T-cell (primary cell): ENCODE measurements around the gene ROBO2. TPM values are rescaled to one million over a fixed set of nuclear protein-coding genes. Genes with fewer than 3 reads are reported as not detected.

Source experiments
- ATAC-seq, 4 experiments: fragments of 200-7000 bp in 3 of 4; fragments of 150-1000 bp in 1 of 4; cut with Tn5 transposase; replicated peaks in 1 of 4; 1 replicate in 3 of 4; 2 replicates in 1 of 4; pipeline ENCODE4 v1.10.0; 2021; ENCODE audit warnings: moderate library complexity in 3 of 4, mild to moderate bottlenecking in 2 of 4, moderate number of reproducible peaks in 1 of 4
- CTCF ChIA-PET, 2 donors: fragments of 300-600 bp; sonication (Branson Sonifier 250); formaldehyde crosslinking; loops; one replicate each; lab custom pipeline; 2022; ENCODE audit warnings: antibody characterized with exemption in 2 of 2; lab: Charles Lee
- POLR2A ChIA-PET, 2 donors: fragments of 300-600 bp; sonication (Branson Sonifier 250); formaldehyde crosslinking; loops; one replicate each; lab custom pipeline; 2022; ENCODE audit warnings: antibody characterized with exemption in 2 of 2; lab: Charles Lee
- DNase-seq, 35 experiments: peaks; one replicate each; pipeline versions ENCODE4 v3.0.0 to v3.0.0-alpha.2; 2013 to 2023
- H3K27ac ChIP-seq: one replicate; pipeline ENCODE4 v1.5.1; 2013; ENCODE audit warnings: low read length
- H3K27me3 ChIP-seq, 2 experiments: replicated peaks in 1 of 2; 1 replicate in 1 of 2; 2 replicates in 1 of 2; pipeline versions ENCODE4 v1.6.1 to v1.7.0; 2013; ENCODE audit warnings: low read length in 1 of 2, mixed read lengths in 1 of 2; ENCODE audit not compliant: control insufficient read depth in 2 of 2, insufficient read depth in 2 of 2; ENCODE audit errors: extremely low read depth in 1 of 2
- H3K36me3 ChIP-seq, 2 donors: 1 replicate in 1 of 2; 2 replicates in 1 of 2; pipeline versions ENCODE4 v1.6.1 to v1.7.0; 2013; ENCODE audit warnings: low read length in 1 of 2; ENCODE audit not compliant: control insufficient read depth in 2 of 2, insufficient read depth in 1 of 2; ENCODE audit errors: extremely low read depth in 1 of 2
- H3K4me1 ChIP-seq, 2 experiments: 1 replicate in 1 of 2; 2 replicates in 1 of 2; pipeline versions ENCODE4 v1.6.1 to v1.7.0; 2013; ENCODE audit warnings: low read length in 2 of 2, mixed read lengths in 1 of 2; ENCODE audit not compliant: insufficient read depth in 2 of 2, control insufficient read depth in 1 of 2; ENCODE audit errors: extremely low read depth in 1 of 2
- H3K4me3 ChIP-seq, 2 donors: 1 replicate in 1 of 2; 2 replicates in 1 of 2; pipeline versions ENCODE4 v1.5.1 to v1.7.0; 2013; ENCODE audit warnings: mild to moderate bottlenecking in 2 of 2, low read length in 1 of 2, moderate library complexity in 1 of 2; ENCODE audit not compliant: control insufficient read depth in 1 of 2; ENCODE audit errors: extremely low read depth in 1 of 2
- H3K9me3 ChIP-seq: 2 replicates; pipeline ENCODE4 v1.7.0; 2013
- H3K27ac Mint-ChIP-seq, 2 donors: one replicate each; pipeline ENCODE4 v1.8.0; 2020 to 2021; ENCODE audit warnings: mild to moderate bottlenecking in 2 of 2, mixed read lengths in 2 of 2
- H3K27me3 Mint-ChIP-seq, 2 donors: one replicate each; pipeline ENCODE4 v1.8.0; 2021 to 2022; ENCODE audit warnings: mixed read lengths in 2 of 2
- H3K36me3 Mint-ChIP-seq: one replicate; pipeline ENCODE4 v1.8.0; 2021; ENCODE audit warnings: mixed read lengths
- H3K4me1 Mint-ChIP-seq, 3 donors: one replicate each; pipeline ENCODE4 v1.8.0; 2020 to 2022; ENCODE audit warnings: mixed read lengths in 3 of 3, mild to moderate bottlenecking in 1 of 3
- H3K4me3 Mint-ChIP-seq, 3 donors: one replicate each; pipeline ENCODE4 v1.8.0; 2020 to 2022; ENCODE audit warnings: mild to moderate bottlenecking in 3 of 3, mixed read lengths in 3 of 3, moderate library complexity in 3 of 3
- H3K9me3 Mint-ChIP-seq, 3 donors: one replicate each; pipeline ENCODE4 v1.8.0; 2020 to 2022; ENCODE audit warnings: mixed read lengths in 3 of 3
- WGBS: methylation state at CpG from one replicate; pipeline ENCODE4 v1.1.5; 2013; ENCODE audit warnings: missing lambda C conversion rate; ENCODE audit not compliant: insufficient coverage; 5-methylcytosine and 5-hydroxymethylcytosine counted together
- total RNA-seq, 35 experiments: library from RNA in 6 of 35; stranded (reverse) in 6 of 35; fragments of 120-200 nt in 1 of 35; gene quantifications; one replicate each; pipeline versions ENCODE4 v1.2.1 to v1.2.4 and lab custom pipeline; 2013 to 2026

The ROBO2 gene
- total RNA-seq, 5 donors from 2014 or later (not counting 1 experiment from before 2014, with no cell fraction given), result not detected

- no CpG with 5 or more reads among the region's 1 CpG for WGBS
- Histone ChIP-seq H3K9me3 (no peaks in the 10 kb centered on the region), H3K27ac (no peak overlapping the region), H3K4me3 (no peak overlapping the region), H3K4me1 (no peaks in the 10 kb centered on the region), H3K36me3 (no peaks in the 10 kb centered on the region), H3K27me3 (no peaks in the 10 kb centered on the region)
- CTCF ChIA-PET, result no interaction called here
- DNase-seq (no peak), ATAC-seq (no peak)
- Mint-ChIP-seq H3K36me3 (no peaks in the 10 kb centered on the region), H3K9me3 (peaks cover 4 to 24% (median 14%) of the 10 kb centered on the region in 3 donors), H3K27ac (no peak overlapping the region), H3K27me3 (no peaks in the 10 kb centered on the region), H3K4me3 (no peak overlapping the region), H3K4me1 (no peaks in the 10 kb centered on the region)
- POLR2A ChIA-PET, result no interaction called here
Measured at GRCh38 chr3:77446084-77446483, 406.2 kb downstream of the ROBO2 start.

GRCh38 chr3:77446761-77447160 is 406.9 kb downstream of the ROBO2 start:
- ATAC-seq (no peak), DNase-seq (no peak)
- no peaks in the 10 kb centered on the region for H3K4me1 ChIP-seq
- ChIA-PET POLR2A (no interaction called here), CTCF (no interaction called here)
- no peak overlapping the region for H3K27ac ChIP-seq
- H3K27me3 Mint-ChIP-seq, result no peaks in the 10 kb centered on the region
- no peaks in the 10 kb centered on the region for H3K4me1 Mint-ChIP-seq
- no peaks in the 10 kb centered on the region for H3K9me3 ChIP-seq
- H3K36me3 Mint-ChIP-seq, result no peaks in the 10 kb centered on the region
- H3K27me3 ChIP-seq, result no peaks in the 10 kb centered on the region
- no peak overlapping the region for H3K4me3 Mint-ChIP-seq
- no peaks in the 10 kb centered on the region for H3K36me3 ChIP-seq
- H3K9me3 Mint-ChIP-seq, result peaks cover 4 to 24% (median 14%) of the 10 kb centered on the region in 3 donors
- H3K4me3 ChIP-seq, result no peak overlapping the region
- H3K27ac Mint-ChIP-seq, result no peak overlapping the region

DNA sequence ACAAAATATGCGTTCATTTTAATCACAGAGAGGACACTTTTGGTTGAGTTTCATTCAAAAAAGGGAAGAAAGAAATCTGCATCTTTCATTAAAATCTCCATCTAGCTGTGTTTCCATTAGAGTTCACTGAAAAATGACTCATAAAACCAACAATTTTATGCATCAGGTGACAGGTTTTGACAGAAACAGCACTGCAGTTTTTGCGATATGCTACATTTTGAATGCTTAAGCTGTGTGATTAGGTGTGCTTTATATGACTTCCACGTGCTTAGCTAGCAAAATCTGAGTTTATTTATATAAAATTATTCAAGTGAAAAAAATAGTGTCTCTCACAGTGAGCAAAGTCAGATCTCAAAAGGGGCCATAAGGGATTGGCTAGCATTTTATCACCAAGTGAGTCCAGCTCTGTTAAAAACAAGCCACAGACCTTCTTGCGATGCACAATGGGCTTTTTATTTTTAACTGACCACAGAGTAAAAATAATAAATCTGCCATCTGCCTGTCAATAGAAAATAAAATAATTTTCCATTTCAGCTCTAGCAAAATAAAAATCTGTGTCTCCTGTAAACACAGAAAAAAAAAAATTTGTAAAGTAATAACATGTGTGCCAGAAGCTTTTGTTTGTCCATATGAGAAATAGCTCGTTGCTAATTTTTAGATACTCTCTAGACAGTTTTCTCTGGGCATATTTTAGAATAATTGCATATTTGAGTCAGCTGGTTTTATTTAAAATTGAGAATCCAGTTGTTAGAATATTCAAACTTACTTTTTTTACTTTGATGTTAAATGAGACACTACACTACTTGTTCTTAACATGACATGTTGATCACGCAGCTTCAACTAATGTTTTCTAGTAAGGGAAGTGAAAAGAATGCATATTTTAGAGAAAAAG is 409.8 kb downstream of the ROBO2 start:
- no CpG with 5 or more reads among the region's 6 CpGs for WGBS
- no peak overlapping the region for H3K27ac ChIP-seq
- H3K9me3 Mint-ChIP-seq, result peaks cover 0 to 28% (median 19%) of the 10 kb centered on the region in 3 donors
- H3K27ac Mint-ChIP-seq, result no peak overlapping the region
- H3K27me3 ChIP-seq, result no peaks in the 10 kb centered on the region
- no peaks in the 10 kb centered on the region for H3K9me3 ChIP-seq
- ATAC-seq (no peak), DNase-seq (no peak)
- ChIA-PET CTCF (interaction anchor here in 1 of 2 donors (1.2 kb wide), 1 partner anchor 11 kb away, joined by 3 read pairs; no protein-coding TSS in a partner anchor), POLR2A (no interaction called here)
- no peak overlapping the region for H3K4me3 ChIP-seq
- no peaks in the 10 kb centered on the region for H3K36me3 ChIP-seq
- no peaks in the 10 kb centered on the region for H3K4me1 ChIP-seq
- no peaks in the 10 kb centered on the region for H3K36me3 Mint-ChIP-seq
- H3K4me3 Mint-ChIP-seq, result no peak overlapping the region
- H3K4me1 Mint-ChIP-seq, result no peaks in the 10 kb centered on the region
- no peaks in the 10 kb centered on the region for H3K27me3 Mint-ChIP-seq

DNA sequence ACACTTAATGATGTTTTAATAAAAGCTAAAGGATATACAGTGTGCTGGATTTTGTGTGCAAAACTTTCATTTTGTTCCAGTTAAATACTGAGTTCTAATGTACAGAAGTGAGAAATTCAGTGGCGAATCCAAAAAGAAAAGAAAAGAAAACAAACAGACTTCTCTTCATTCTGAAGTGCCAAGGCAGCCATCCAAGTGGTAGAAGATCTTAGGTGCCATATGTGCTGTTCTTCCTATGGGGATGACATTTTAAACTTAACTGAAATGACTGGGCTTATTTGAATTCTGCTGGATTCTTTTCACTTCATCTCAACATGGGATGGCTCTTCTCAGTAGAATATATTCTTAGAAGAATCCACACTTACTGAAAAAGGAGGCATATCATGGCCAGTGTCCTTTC is 416.5 kb downstream of the ROBO2 start:
- Mint-ChIP-seq H3K36me3 (no peaks in the 10 kb centered on the region), H3K27me3 (no peaks in the 10 kb centered on the region), H3K4me3 (no peak overlapping the region), H3K4me1 (no peaks in the 10 kb centered on the region), H3K27ac (no peak overlapping the region), H3K9me3 (peaks cover 18 to 37% (median 25%) of the 10 kb centered on the region in 3 donors)
- CTCF ChIA-PET, result no interaction called here
- WGBS, result no CpG with 5 or more reads among the region's 1 CpG
- POLR2A ChIA-PET, result no interaction called here
- Histone ChIP-seq H3K9me3 (no peaks in the 10 kb centered on the region), H3K4me3 (no peak overlapping the region), H3K4me1 (no peaks in the 10 kb centered on the region), H3K36me3 (no peaks in the 10 kb centered on the region), H3K27ac (no peak overlapping the region), H3K27me3 (no peaks in the 10 kb centered on the region)
- DNase-seq, result no peak
- ATAC-seq, result no peak

DNA sequence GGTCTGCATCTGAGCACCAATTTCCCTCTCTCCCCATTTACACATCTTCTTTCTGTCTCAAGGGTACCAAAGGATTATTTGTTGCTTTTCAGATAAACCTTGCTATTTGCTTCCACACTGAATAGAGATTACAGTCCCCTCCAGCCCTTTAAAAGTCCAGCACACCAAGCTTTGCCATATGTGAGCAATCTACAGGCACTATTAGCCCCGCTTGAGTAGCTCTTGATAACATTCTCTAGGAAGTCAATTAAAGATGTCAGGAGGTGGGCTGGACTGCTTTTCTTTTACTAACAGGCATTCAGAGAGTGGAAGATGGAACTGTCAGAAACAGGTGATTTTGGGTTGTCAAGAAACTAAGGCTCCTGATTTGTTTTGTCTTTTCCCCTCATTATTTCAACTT is 417.0 kb downstream of the ROBO2 start:
- Histone ChIP-seq H3K4me1 (no peaks in the 10 kb centered on the region), H3K36me3 (no peaks in the 10 kb centered on the region), H3K27ac (no peak overlapping the region), H3K9me3 (no peaks in the 10 kb centered on the region), H3K27me3 (no peaks in the 10 kb centered on the region), H3K4me3 (no peak overlapping the region)
- WGBS, result no CpG with 5 or more reads among the region's 1 CpG
- ATAC-seq (no peak), DNase-seq (no peak)
- no peaks in the 10 kb centered on the region for H3K4me1 Mint-ChIP-seq
- ChIA-PET POLR2A (no interaction called here), CTCF (no interaction called here)
- no peaks in the 10 kb centered on the region for H3K27me3 Mint-ChIP-seq
- no peaks in the 10 kb centered on the region for H3K36me3 Mint-ChIP-seq
- H3K27ac Mint-ChIP-seq, result no peak overlapping the region
- peaks cover 18 to 37% (median 25%) of the 10 kb centered on the region in 3 donors for H3K9me3 Mint-ChIP-seq
- H3K4me3 Mint-ChIP-seq, result no peak overlapping the region

DNA sequence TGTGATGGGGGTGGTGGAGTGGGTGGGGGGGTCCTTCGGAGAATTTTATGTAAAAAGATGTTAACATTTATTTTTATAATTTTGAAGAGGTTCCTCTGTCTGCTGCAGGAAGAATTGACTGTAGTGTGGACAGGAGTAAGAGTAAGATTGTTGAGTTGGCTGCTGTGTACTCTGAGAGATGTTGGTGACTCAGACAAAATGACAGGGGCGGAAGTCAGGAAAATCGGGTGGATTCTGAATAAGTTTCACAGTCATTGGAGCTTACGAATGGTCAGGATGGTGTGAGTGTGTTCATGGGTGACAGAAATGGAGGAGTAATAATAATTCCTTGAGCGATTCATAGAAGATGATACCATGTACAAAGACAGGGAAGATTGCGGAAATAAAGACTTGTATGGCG is 420.0 kb downstream of the ROBO2 start:
- Mint-ChIP-seq H3K4me1 (no peaks in the 10 kb centered on the region), H3K9me3 (peaks cover 9 to 29% (median 25%) of the 10 kb centered on the region in 3 donors), H3K4me3 (no peak overlapping the region), H3K27ac (no peak overlapping the region), H3K27me3 (no peaks in the 10 kb centered on the region), H3K36me3 (no peaks in the 10 kb centered on the region)
- Histone ChIP-seq H3K4me1 (no peaks in the 10 kb centered on the region), H3K9me3 (no peaks in the 10 kb centered on the region), H3K27ac (no peak overlapping the region), H3K27me3 (no peaks in the 10 kb centered on the region), H3K36me3 (no peaks in the 10 kb centered on the region), H3K4me3 (no peak overlapping the region)
- WGBS, result 95% methylated on average over 6 of the region's 7 CpGs
- DNase-seq (no peak), ATAC-seq (no peak)
- ChIA-PET POLR2A (no interaction called here), CTCF (no interaction called here)
